Measurements from ENCODE around the gene RAPGEF5. TPM values are rescaled to one million over a fixed set of nuclear protein-coding genes. Genes with fewer than 3 reads are reported as not detected.

The RAPGEF5 gene
- total RNA-seq, 1 experiment from 2014 or later: 15.6 TPM

DNA sequence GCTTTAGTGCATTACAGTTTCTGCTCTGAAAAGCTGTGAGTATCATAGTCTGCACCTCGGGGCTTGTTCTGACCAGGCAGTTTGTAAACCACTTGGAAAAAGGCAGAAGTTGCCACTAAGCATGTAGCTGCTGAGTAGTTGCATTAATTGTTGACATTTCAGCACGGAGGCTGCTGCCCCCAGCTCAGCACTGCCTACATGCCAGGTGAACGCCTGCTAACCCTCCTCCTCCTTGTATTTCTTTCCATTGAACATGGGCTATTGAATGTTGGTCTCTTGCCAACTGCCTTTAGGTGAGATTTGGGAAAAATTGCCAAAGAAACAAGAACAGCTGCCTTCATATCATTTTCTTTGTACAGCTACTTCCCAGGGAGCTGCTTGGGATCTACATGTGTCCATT lies 164.2 kb downstream of the RAPGEF5 start:
- no TSS peak for BruUV-seq (replicated peaks)
- ATAC-seq (no peak), DNase-seq (ENCODE audit: low read depth, low spot score) (no peak)
- Histone ChIP-seq H3K9me3 (ENCODE audit: control insufficient read depth in 1 of 2, insufficient read depth in 1 of 2, low read depth in 1 of 2, low read length in 2 of 2) (no peaks in the 10 kb centered on the region), H3K9me2 (ENCODE audit: insufficient read depth) (no peaks in the 10 kb centered on the region), H3K4me3 (replicated peaks in 1 of 2; ENCODE audit: low read depth in 1 of 2, low read length in 2 of 2) (no peak overlapping the region), H4K20me1 (ENCODE audit: insufficient read depth) (no peaks in the 10 kb centered on the region), H3K27me3 (ENCODE audit: insufficient read depth, low read length) (no peaks in the 10 kb centered on the region), H3K4me2 (ENCODE audit: low read length) (no peak overlapping the region), H3K27ac (ENCODE audit: low read depth, low read length) (no peak overlapping the region), H3K36me3 (ENCODE audit: control insufficient read depth in 1 of 2, insufficient read depth in 2 of 2, low read length in 2 of 2) (no peaks in the 10 kb centered on the region), H3K4me1 (ENCODE audit: control insufficient read depth in 1 of 2, insufficient read depth in 2 of 2, low read length in 2 of 2) (no peaks in the 10 kb centered on the region), H2AFZ (ENCODE audit: low read depth, low read length, poor library complexity, severe bottlenecking) (no peak overlapping the region), H3K79me2 (ENCODE audit: insufficient read depth, low read length) (no peaks in the 10 kb centered on the region), H3K9ac (ENCODE audit: low read length) (no peak overlapping the region)
- intact Hi-C loops (cut with micrococcal nuclease): no loop called here
- ChIA-PET RAD21 (ENCODE audit: low non-redundant PET in 1 of 2, low total read pairs in 2 of 2, uncharacterized antibody in 2 of 2, unreplicated experiment in 2 of 2) (no interaction called here), POLR2A (no interaction called here), CTCF (no interaction called here)
- TF ChIP-seq POLR2AphosphoS5 (IDR thresholded peaks at IDR 0.05; ENCODE audit: low read depth, low read length) (no peak), TCF7L2 (IDR thresholded peaks at IDR 0.05; ENCODE audit: borderline replicate concordance, extremely low read depth, insufficient read depth, insufficient read length) (no peak), EZH2 (IDR thresholded peaks at IDR 0.05) (no peak), RAD21 (IDR thresholded peaks at IDR 0.05; ENCODE audit: low read depth) (no peak), POLR2A (IDR thresholded peaks at IDR 0.05; ENCODE audit: borderline replicate concordance, extremely low read depth, insufficient read depth, insufficient read length) (no peak), ZFX (IDR thresholded peaks at IDR 0.05) (no peak), CBX3 (IDR thresholded peaks at IDR 0.05; ENCODE audit: low read depth) (no peak), JUND (IDR thresholded peaks at IDR 0.05) (no peak), FOSL1 (IDR thresholded peaks at IDR 0.05; ENCODE audit: low read depth) (no peak), EGR1 (IDR thresholded peaks at IDR 0.05; ENCODE audit: low read depth) (no peak), CEBPB (IDR thresholded peaks at IDR 0.05; ENCODE audit: low read depth) (no peak), SP1 (IDR thresholded peaks at IDR 0.05; ENCODE audit: low read depth) (no peak), MAX (IDR thresholded peaks at IDR 0.05) (no peak), EZH2phosphoT487 (IDR thresholded peaks at IDR 0.05; ENCODE audit: borderline replicate concordance) (no peak), CTCF (IDR thresholded peaks at IDR 0.05 in 2 of 3, conservative IDR thresholded peaks at IDR 0.05 in 1 of 3; ENCODE audit: borderline replicate concordance in 1 of 3, insufficient read depth in 1 of 3, low read depth in 2 of 3, low read length in 2 of 3) (no peak)
- TF ChIP-seq, protein P1, sequence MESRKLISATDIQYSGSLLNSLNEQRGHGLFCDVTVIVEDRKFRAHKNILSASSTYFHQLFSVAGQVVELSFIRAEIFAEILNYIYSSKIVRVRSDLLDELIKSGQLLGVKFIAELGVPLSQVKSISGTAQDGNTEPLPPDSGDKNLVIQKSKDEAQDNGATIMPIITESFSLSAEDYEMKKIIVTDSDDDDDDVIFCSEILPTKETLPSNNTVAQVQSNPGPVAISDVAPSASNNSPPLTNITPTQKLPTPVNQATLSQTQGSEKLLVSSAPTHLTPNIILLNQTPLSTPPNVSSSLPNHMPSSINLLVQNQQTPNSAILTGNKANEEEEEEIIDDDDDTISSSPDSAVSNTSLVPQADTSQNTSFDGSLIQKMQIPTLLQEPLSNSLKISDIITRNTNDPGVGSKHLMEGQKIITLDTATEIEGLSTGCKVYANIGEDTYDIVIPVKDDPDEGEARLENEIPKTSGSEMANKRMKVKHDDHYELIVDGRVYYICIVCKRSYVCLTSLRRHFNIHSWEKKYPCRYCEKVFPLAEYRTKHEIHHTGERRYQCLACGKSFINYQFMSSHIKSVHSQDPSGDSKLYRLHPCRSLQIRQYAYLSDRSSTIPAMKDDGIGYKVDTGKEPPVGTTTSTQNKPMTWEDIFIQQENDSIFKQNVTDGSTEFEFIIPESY (IDR thresholded peaks at IDR 0.05; ENCODE audit: extremely low read depth, insufficient replicate concordance, low read length): no peak
- TF ChIP-seq, protein P2, sequence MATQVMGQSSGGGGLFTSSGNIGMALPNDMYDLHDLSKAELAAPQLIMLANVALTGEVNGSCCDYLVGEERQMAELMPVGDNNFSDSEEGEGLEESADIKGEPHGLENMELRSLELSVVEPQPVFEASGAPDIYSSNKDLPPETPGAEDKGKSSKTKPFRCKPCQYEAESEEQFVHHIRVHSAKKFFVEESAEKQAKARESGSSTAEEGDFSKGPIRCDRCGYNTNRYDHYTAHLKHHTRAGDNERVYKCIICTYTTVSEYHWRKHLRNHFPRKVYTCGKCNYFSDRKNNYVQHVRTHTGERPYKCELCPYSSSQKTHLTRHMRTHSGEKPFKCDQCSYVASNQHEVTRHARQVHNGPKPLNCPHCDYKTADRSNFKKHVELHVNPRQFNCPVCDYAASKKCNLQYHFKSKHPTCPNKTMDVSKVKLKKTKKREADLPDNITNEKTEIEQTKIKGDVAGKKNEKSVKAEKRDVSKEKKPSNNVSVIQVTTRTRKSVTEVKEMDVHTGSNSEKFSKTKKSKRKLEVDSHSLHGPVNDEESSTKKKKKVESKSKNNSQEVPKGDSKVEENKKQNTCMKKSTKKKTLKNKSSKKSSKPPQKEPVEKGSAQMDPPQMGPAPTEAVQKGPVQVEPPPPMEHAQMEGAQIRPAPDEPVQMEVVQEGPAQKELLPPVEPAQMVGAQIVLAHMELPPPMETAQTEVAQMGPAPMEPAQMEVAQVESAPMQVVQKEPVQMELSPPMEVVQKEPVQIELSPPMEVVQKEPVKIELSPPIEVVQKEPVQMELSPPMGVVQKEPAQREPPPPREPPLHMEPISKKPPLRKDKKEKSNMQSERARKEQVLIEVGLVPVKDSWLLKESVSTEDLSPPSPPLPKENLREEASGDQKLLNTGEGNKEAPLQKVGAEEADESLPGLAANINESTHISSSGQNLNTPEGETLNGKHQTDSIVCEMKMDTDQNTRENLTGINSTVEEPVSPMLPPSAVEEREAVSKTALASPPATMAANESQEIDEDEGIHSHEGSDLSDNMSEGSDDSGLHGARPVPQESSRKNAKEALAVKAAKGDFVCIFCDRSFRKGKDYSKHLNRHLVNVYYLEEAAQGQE (IDR thresholded peaks at IDR 0.05; ENCODE audit: low read depth): no peak
- TF ChIP-seq, protein P3, sequence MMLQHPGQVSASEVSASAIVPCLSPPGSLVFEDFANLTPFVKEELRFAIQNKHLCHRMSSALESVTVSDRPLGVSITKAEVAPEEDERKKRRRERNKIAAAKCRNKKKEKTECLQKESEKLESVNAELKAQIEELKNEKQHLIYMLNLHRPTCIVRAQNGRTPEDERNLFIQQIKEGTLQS (IDR thresholded peaks at IDR 0.05): no peak
